Activated T-cell treated with anti-CD3 and anti-CD28 coated beads for 48 hours (primary cell): ENCODE measurements around the gene NRG3.

Source experiments
- DNase-seq: peaks from one replicate; pipeline ENCODE4 v3.0.0-alpha.2; 2020; ENCODE audit warnings: low read depth

The NRG3 gene

GRCh38 chr10:82817676-82818422 lies 942.9 kb downstream of the NRG3 start:
- DNase-seq = no peak

- no peak for DNase-seq
Observed at GRCh38 chr10:82821043-82821442, 946.0 kb downstream of the NRG3 start.

- no peak for DNase-seq
Observed at GRCh38 chr10:82826132-82826531, 951.1 kb downstream of the NRG3 start.

DNA sequence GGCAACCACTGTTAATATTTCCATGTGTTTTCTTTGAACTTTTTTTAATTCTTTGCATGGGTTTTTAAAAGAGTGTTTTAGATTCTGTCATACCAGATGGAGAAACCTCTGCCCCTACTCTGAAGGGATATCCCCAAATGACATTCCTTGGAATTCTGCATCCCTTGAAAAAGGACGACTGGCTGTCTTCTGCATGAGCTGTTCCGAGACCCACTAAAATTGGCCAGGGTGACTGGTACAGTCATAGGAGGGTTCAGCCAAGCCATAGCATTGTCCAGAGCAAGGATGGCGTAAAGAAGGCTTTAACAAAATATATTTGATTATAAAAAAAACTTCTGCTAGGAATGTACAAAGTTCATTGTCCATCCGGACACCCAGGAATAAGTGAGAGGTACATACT lies 952.9 kb downstream of the NRG3 start:
- DNase-seq = no peak

DNA sequence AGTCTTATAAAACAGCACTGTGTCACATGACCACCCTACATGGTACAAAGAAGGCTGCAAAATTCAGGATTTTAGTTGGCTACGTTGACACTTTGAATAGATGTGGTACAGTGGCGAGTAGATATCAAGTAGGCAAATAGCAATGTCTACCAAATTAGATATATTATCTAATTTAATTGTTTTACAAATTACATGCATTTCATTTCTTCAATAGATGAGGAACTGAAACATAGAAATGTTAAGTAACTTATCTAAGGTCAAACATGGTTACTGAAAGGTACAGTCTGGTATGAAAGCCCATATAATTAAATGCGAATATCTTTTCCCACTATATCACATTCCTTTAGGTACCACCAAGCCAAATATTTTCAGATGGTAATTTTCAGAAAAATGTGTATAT lies 972.2 kb downstream of the NRG3 start:
- DNase-seq = no peak

DNA sequence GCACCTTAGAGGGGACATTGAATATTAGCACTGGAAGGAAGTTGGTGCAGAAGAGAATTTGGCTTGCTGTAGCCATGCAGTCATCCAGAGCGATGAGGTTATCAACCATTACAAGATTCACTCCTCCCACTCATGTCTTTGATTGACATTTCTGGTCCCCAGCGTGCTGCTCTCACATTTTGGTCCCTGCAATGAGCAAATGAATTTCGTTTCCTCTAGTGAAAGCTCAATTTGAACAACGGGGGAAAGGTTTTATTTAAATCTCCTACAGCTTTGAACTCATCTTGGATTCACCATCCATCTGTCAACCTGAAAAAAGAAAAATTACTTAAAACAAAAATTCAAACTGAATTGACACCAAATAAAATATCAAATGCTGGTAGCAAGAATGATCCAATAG lies 975.2 kb downstream of the NRG3 start:
- no peak for DNase-seq

- DNase-seq = no peak
Observed at GRCh38 chr10:82856957-82857613, 982.1 kb downstream of the NRG3 start.

- DNase-seq = no peak
Observed at GRCh38 chr10:82861889-82862288, 986.9 kb downstream of the NRG3 start.

- DNase-seq = no peak
Observed at GRCh38 chr10:82865366-82865765, 990.4 kb downstream of the NRG3 start.

DNA sequence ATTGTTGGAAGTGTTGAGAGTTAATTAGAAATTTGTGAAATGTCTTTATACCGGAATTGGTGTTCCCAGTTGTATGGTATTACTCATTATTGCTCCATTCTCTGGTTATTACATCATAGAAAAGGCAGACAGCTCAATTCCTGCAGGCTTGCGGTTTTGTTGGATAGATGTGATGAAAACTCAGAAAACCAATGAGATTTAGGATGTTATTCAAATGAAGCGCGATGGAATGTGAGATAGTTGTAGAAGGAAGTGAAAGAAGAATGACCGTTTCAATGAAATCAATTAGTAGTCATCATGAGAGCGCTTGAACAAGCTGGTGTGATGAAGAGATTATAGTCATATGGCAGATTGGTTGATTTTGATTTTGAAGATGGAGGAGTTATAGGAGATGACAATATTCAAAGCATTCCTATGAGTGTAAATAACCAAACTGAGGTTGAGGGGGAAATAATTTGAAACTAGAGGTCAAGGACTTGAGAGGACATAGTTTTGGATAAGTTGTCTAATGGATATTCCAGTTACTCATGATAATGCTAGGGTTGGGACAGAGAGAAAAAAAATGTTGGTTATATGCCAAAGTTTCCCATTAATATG lies 991.5 kb downstream of the NRG3 start:
- DNase-seq = no peak

DNA sequence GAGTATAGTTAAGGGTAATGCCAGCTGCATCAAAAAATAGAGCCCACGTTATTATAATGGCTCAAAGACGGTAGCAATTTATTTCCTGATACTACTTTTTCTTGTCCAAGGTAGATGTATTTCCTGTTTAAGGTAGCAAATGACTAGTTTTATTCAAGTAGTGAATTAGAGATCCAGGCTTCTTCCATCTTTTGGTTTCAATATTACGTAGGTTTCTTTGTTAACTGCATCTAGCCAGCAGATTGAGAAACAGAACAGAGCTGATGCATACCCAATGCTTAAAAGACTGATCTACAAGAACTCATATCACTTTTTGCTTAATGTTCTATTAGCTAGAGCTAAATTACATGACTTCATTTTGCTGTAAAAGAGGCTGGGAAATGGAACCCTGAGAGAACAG lies 992.1 kb downstream of the NRG3 start:
- no peak for DNase-seq

DNA sequence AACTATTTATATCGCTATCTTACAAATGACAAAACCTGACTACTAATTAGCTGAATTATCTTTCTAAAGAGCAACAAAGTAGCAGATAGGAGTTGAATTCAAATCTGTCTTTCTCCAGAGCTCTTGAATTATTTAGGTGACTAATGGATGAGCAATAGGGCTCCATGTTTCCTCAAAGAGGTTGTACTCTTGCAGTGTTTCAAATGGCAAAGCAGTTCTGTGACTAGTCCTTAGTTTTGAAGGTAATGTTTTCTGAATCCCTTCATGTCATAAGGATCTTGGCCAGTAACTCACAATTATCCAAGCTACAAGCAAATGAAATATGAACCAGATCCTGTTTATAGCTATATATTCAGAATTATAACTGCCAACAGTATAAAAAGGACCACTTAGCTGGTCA lies 999.7 kb downstream of the NRG3 start:
- no peak for DNase-seq

DNA sequence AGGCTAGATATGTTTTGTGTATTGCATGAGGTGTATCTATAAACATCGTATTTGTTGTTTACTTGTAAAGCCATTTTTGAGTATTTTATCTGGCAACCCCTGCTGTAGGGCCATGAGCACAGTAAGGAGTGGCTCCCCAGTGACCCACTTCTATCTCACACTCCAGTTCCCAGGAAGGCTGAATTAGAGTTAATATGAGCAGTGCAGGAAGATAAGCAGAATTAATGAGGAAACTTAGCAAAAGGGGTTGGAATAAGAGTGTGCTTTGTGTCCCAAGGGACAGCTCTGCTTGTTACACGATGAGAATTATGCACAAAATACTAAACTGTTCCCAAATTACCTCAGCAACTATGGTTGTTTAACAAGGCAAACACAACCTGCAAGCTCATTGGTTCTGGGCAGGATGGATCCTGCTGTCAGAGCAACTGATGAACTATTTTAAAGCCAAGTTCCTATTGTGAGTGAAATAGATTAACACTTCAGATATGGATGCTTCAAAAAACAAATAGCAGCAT lies 1005.8 kb downstream of the NRG3 start:
- no peak for DNase-seq

DNA sequence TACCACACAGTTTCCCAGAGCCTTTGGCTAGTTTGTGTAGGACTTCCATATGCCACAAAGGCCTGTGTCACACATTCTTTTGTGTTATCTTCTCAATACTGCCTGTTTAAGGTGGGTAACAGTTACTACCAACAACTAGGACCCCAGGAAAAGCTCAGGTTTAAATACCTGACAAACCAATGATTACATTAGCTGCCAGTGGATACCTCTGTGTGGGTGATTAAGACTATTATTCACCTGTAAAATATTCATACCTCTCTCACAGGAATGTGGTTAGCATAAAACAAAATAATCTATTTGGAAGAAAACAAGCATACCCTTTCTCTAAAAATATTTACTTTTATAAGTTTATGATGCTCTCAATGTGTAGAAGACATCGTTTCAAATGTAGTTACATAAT lies 1007.7 kb downstream of the NRG3 start:
- DNase-seq = no peak

- no peak for DNase-seq
Observed at GRCh38 chr10:82883603-82884002, 1008.6 kb downstream of the NRG3 start.

DNA sequence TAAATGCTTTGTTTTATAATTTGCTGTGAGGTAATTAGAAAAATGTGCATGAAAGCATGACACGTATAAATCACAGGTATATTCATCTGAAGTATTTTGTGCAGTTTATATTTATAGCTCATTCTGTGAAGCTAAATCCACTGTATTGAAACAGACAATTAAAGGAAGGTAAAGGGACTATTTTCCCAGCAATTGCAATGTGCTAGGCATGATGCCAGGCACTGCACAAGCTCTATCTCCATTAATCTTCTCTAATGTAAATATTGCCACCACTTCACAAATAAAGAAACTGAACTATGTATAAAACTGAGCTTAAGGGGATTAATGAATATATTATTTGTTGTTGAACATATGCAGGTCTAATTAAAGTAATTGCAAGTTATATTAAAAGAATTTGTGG lies 1012.5 kb downstream of the NRG3 start:
- DNase-seq = no peak

GRCh38 chr10:82888809-82889455 lies 1013.9 kb downstream of the NRG3 start:
- no peak for DNase-seq

DNA sequence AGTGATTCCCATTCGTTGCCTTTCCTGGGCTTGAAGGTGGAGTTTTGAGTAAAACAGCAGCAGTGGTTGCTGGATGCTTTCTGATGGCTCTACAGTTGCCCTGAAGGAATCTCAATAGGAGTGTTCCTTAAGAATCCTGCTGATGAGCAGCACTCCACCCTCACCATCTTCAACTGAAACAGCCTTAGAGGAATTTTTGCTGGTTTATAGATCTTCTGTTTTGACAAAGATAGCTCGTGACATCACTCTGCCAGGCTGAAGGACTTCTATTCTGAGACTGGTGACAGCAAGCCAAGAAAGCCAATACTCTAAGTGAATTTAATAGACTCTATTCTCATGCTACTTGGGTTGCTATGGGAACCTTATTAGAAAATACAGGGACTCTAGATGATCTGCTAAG lies 1014.7 kb downstream of the NRG3 start:
- no peak for DNase-seq

DNA sequence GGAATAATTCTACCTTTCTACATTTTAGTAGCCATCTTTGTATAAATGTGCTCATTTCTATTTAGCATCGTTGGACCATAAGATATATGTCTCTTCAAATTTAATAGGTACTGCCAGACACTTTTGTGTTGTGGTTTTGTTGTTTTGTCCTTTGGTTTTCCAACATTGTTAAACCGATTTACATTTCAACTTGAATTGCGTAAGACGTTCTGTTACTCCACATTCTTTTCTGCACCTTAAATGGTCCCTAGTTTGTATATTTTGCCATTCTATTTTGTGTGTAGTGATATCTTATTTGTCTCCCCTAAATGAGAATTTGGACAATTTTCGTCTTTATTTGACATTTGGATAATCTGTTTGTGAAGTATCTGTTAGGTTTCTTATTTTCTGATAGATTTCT lies 1015.6 kb downstream of the NRG3 start:
- no peak for DNase-seq

- DNase-seq = no peak
Observed at GRCh38 chr10:82908096-82908495, 1033.1 kb downstream of the NRG3 start.

DNA sequence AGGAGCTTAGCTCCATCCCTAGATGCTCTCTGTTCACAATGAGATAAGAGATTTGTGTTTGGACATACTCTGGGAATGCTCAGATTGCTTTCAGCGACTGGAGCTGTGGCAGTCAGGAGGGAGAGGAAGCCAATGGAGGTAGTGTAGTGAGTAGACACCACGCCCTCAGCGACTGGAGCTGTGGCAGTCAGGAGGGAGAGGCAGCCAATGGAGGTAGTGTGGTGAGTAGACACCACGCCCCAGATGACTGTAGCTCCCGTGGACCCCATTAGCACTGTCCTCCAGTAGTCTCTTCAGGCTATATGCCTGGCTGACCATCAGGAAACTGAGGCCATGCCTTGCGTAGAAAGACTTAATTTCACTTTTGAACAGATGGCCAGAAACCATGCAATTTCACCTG lies 1033.8 kb downstream of the NRG3 start:
- no peak for DNase-seq

- no peak for DNase-seq
Observed at GRCh38 chr10:82910301-82910700, 1035.3 kb downstream of the NRG3 start.

DNA sequence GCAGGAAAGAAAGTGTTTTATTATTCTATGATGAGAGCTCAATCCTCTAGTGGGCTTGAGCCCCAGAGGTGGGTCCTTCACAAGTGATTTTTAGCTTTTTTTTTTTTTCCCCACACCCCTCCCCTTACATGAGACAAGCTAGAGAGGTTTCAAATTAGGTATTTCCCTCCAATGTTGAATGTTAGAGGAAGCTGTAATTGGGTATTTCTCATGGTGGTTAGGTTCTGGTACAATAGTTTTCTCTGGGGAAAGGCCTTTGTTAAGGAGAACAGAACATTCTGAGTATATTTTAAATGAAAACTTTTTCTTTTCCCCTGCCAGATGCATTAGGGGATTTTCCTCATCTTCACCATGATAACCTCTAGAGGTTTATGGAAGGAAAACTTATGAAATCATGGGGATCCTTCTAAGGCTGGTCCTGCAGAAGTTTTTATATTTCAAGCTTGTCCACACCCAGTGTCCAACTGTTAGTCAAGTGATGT lies 1039.7 kb downstream of the NRG3 start:
- DNase-seq = no peak
